Loucy (cell line): ENCODE results near the gene COL27A1.

Experiments used
- EZH2phosphoT487 ChIP-seq: fragments of 200-600 bp; IDR thresholded peaks from 2 replicates; pipeline ENCODE4 v1.6.1; 2018; ENCODE audit warnings: antibody characterized with exemption, mild to moderate bottlenecking, moderate library complexity, borderline replicate concordance
- TF ChIP-seq, protein P1 (sequence below): fragments of 200-600 bp; sonication (generic); conservative IDR thresholded peaks from 2 replicates; pipeline ENCODE4 v1.5.1; 2014; ENCODE audit warnings: mild to moderate bottlenecking, antibody characterized with exemption, low read length

GRCh38 chr9:114153761-114154599 is 1.4 kb upstream of the COL27A1 start:
- TF ChIP-seq, protein P1, sequence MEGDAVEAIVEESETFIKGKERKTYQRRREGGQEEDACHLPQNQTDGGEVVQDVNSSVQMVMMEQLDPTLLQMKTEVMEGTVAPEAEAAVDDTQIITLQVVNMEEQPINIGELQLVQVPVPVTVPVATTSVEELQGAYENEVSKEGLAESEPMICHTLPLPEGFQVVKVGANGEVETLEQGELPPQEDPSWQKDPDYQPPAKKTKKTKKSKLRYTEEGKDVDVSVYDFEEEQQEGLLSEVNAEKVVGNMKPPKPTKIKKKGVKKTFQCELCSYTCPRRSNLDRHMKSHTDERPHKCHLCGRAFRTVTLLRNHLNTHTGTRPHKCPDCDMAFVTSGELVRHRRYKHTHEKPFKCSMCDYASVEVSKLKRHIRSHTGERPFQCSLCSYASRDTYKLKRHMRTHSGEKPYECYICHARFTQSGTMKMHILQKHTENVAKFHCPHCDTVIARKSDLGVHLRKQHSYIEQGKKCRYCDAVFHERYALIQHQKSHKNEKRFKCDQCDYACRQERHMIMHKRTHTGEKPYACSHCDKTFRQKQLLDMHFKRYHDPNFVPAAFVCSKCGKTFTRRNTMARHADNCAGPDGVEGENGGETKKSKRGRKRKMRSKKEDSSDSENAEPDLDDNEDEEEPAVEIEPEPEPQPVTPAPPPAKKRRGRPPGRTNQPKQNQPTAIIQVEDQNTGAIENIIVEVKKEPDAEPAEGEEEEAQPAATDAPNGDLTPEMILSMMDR: no peak; the same call in 1 of the 2 replicates
- no peak for TF ChIP-seq EZH2phosphoT487
